ENCODE data around the gene NSMCE1.

DNA sequence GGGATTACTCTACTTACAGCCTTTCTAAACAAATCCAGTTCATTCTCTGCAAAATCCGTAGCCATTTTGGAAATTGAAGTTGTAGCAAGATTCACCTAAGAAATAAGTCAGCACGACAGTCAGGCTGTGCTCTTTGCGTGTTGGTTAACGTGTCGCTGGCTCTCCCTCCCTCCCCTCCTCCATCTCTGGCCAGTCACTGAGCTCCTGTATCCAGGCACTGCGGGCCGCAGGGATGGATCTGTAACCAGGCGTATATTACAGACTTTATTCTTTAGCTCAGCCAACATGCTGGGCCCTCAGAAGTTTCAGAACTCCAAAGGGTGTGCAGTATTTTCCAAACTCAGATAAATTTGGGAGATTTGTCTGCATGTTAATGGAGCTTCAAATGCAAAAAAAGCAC, 34.4 kb downstream of the NSMCE1 start:
- TF ChIP-seq, protein P1, sequence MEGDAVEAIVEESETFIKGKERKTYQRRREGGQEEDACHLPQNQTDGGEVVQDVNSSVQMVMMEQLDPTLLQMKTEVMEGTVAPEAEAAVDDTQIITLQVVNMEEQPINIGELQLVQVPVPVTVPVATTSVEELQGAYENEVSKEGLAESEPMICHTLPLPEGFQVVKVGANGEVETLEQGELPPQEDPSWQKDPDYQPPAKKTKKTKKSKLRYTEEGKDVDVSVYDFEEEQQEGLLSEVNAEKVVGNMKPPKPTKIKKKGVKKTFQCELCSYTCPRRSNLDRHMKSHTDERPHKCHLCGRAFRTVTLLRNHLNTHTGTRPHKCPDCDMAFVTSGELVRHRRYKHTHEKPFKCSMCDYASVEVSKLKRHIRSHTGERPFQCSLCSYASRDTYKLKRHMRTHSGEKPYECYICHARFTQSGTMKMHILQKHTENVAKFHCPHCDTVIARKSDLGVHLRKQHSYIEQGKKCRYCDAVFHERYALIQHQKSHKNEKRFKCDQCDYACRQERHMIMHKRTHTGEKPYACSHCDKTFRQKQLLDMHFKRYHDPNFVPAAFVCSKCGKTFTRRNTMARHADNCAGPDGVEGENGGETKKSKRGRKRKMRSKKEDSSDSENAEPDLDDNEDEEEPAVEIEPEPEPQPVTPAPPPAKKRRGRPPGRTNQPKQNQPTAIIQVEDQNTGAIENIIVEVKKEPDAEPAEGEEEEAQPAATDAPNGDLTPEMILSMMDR (IDR thresholded peaks at IDR 0.05; ENCODE audit: low read depth, low read length): no peak
- TF ChIP-seq EZH2phosphoT487 (IDR thresholded peaks at IDR 0.05; ENCODE audit: low read depth): no peak
